Erythroblast (primary cell): ENCODE data around the gene RNF38.
"Not testable (repeated sequence)": the region's sequence is repeated elsewhere in the genome, so short reads cannot be mapped to it uniquely, and the experiment has no call there.

Experiments
- GATA1 ChIP-seq: IDR thresholded peaks from 2 replicates; pipeline ENCODE4 v1.6.1; 2011; ENCODE audit warnings: low read depth, mild to moderate bottlenecking, control low read depth, low read length, moderate library complexity
- POLR2A ChIP-seq: IDR thresholded peaks from 2 replicates; pipeline ENCODE4 v1.6.1; 2011; ENCODE audit warnings: mild to moderate bottlenecking, low read length

GRCh38 chr9:36321903-36322302, 78.2 kb downstream of the RNF38 start:
- TF ChIP-seq POLR2A, GATA1: not testable (repeated sequence)
